ES-I3 (cell line): ENCODE data around the gene TEX26.
A peak's percentile ranks its signal among the peaks of the same experiment; 100 is the strongest.

Source experiments
- H3K36me3 ChIP-seq: 2 replicates; pipeline ENCODE4 v1.6.1; 2013; ENCODE audit warnings: mild to moderate bottlenecking, low read length, control low read depth, moderate library complexity; ENCODE audit not compliant: insufficient read depth
- H3K4me1 ChIP-seq: 2 replicates; pipeline ENCODE4 v1.6.1; 2013; ENCODE audit warnings: mild to moderate bottlenecking, control low read depth, low read length; ENCODE audit not compliant: insufficient read depth
- H3K9ac ChIP-seq: 2 replicates; pipeline ENCODE4 v1.6.1; 2013; ENCODE audit warnings: low read depth, mild to moderate bottlenecking, low read length, moderate library complexity
- H3K9me3 ChIP-seq: 2 replicates; pipeline ENCODE4 v1.6.1; 2013; ENCODE audit warnings: mild to moderate bottlenecking, low read length, moderate library complexity; ENCODE audit not compliant: control insufficient read depth, insufficient read depth

The TEX26 gene

GRCh38 chr13:30932481-30933353 lies at the start of gene TEX26:
Gene TEX26, plus strand, starts transcription at chr13:30932656. Its CDS starts 60 bp downstream, at chr13:30932716.
- Histone ChIP-seq H3K36me3 (no peaks in the 10 kb centered on the region), H3K4me1 (peaks cover 15% of the 10 kb centered on the region; the same call in 1 of the 2 replicates), H3K9me3 (no peaks in the 10 kb centered on the region), H3K9ac (peak within 1 kb of the TSS; percentile 40; the same call in 1 of the 2 replicates)

GRCh38 chr13:30882996-30883766 lies 49.3 kb upstream of the TEX26 start:
- Histone ChIP-seq H3K9ac (no peak overlapping the region), H3K9me3 (no peaks in the 10 kb centered on the region), H3K4me1 (peaks cover 12% of the 10 kb centered on the region), H3K36me3 (no peaks in the 10 kb centered on the region)

- Histone ChIP-seq H3K4me1 (peaks cover 12% of the 10 kb centered on the region), H3K9ac (no peak overlapping the region), H3K9me3 (peaks cover 3% of the 10 kb centered on the region; the same call in 1 of the 2 replicates), H3K36me3 (no peaks in the 10 kb centered on the region)
Measured at GRCh38 chr13:30884543-30884942, 47.9 kb upstream of the TEX26 start.

- peaks cover 11% of the 10 kb centered on the region for H3K4me1 ChIP-seq
- no peak overlapping the region for H3K9ac ChIP-seq
- no peaks in the 10 kb centered on the region for H3K36me3 ChIP-seq
- peaks cover 3% of the 10 kb centered on the region; the same call in 1 of the 2 replicates for H3K9me3 ChIP-seq
Measured at GRCh38 chr13:30889196-30889690, 43.2 kb upstream of the TEX26 start.

- Histone ChIP-seq H3K9ac (no peak overlapping the region), H3K9me3 (peaks cover 3% of the 10 kb centered on the region; the same call in 1 of the 2 replicates), H3K36me3 (no peaks in the 10 kb centered on the region), H3K4me1 (peaks cover 18% of the 10 kb centered on the region)
Measured at GRCh38 chr13:30892966-30893365, 39.5 kb upstream of the TEX26 start.

GRCh38 chr13:30895773-30896172 lies 36.7 kb upstream of the TEX26 start:
- Histone ChIP-seq H3K36me3 (no peaks in the 10 kb centered on the region), H3K9ac (no peak overlapping the region), H3K4me1 (peaks cover 27% of the 10 kb centered on the region), H3K9me3 (no peaks in the 10 kb centered on the region)

- Histone ChIP-seq H3K36me3 (no peaks in the 10 kb centered on the region), H3K9me3 (no peaks in the 10 kb centered on the region), H3K9ac (no peak overlapping the region), H3K4me1 (peaks cover 27% of the 10 kb centered on the region)
Measured at GRCh38 chr13:30898070-30898469, 34.4 kb upstream of the TEX26 start.

GRCh38 chr13:30898678-30899241 lies 33.7 kb upstream of the TEX26 start:
- Histone ChIP-seq H3K9me3 (no peaks in the 10 kb centered on the region), H3K4me1 (peaks cover 27% of the 10 kb centered on the region), H3K36me3 (no peaks in the 10 kb centered on the region), H3K9ac (no peak overlapping the region)

GRCh38 chr13:30900436-30900835 lies 32.0 kb upstream of the TEX26 start:
- no peaks in the 10 kb centered on the region for H3K36me3 ChIP-seq
- no peak overlapping the region for H3K9ac ChIP-seq
- H3K4me1 ChIP-seq, result peaks cover 24% of the 10 kb centered on the region
- H3K9me3 ChIP-seq, result no peaks in the 10 kb centered on the region

GRCh38 chr13:30900952-30901749 lies 31.3 kb upstream of the TEX26 start:
- H3K9ac ChIP-seq, result no peak overlapping the region
- no peaks in the 10 kb centered on the region for H3K9me3 ChIP-seq
- no peaks in the 10 kb centered on the region for H3K36me3 ChIP-seq
- H3K4me1 ChIP-seq, result peaks cover 17% of the 10 kb centered on the region

- Histone ChIP-seq H3K4me1 (no peaks in the 10 kb centered on the region), H3K9ac (no peak overlapping the region), H3K36me3 (no peaks in the 10 kb centered on the region), H3K9me3 (no peaks in the 10 kb centered on the region)
Measured at GRCh38 chr13:30904043-30904442, 28.4 kb upstream of the TEX26 start.

- H3K4me1 ChIP-seq, result no peaks in the 10 kb centered on the region
- H3K9me3 ChIP-seq, result no peaks in the 10 kb centered on the region
- H3K36me3 ChIP-seq, result no peaks in the 10 kb centered on the region
- H3K9ac ChIP-seq, result peak within 1 kb of the TSS; percentile 35; the same call in 1 of the 2 replicates
Measured at GRCh38 chr13:30905932-30906383, 26.5 kb upstream of the TEX26 start, which contains the start of gene MEDAG. Gene MEDAG, plus strand, starts transcription at chr13:30906271. Its CDS starts 245 bp downstream, at chr13:30906516.

- no peaks in the 10 kb centered on the region for H3K9me3 ChIP-seq
- peak overlapping the region; percentile 35; the same call in 1 of the 2 replicates for H3K9ac ChIP-seq
- no peaks in the 10 kb centered on the region for H3K36me3 ChIP-seq
- no peaks in the 10 kb centered on the region for H3K4me1 ChIP-seq
Measured at GRCh38 chr13:30906411-30907051, 25.9 kb upstream of the TEX26 start.
